H9 (cell line): ENCODE data around the gene CFAP77. TPM values are rescaled to one million over a fixed set of nuclear protein-coding genes. Genes with fewer than 3 reads are reported as not detected.

Experiments used
- DNase-seq: peaks from one replicate; pipeline ENCODE4 v3.0.0-alpha.2; 2017
- H2AFZ ChIP-seq: one replicate; pipeline ENCODE4 v1.6.1; 2013; ENCODE audit warnings: mild to moderate bottlenecking, low read length, control low read depth, moderate library complexity
- H2AK5ac ChIP-seq: 2 replicates; pipeline ENCODE4 v1.6.1; 2013; ENCODE audit warnings: low read length, control low read depth, mixed read lengths; ENCODE audit not compliant: insufficient read length
- H2BK120ac ChIP-seq: one replicate; pipeline ENCODE4 v1.6.1; 2013; ENCODE audit warnings: low read depth, mild to moderate bottlenecking, low read length, control low read depth, inconsistent platforms; ENCODE audit not compliant: poor library complexity, severe bottlenecking
- H2BK12ac ChIP-seq: 2 replicates; pipeline ENCODE4 v1.6.1; 2013; ENCODE audit warnings: low read length, control low read depth, mixed read lengths, low read depth; ENCODE audit not compliant: insufficient read length
- H2BK15ac ChIP-seq: 2 replicates; pipeline ENCODE4 v1.6.1; 2013; ENCODE audit warnings: low read depth, low read length, control low read depth
- H2BK20ac ChIP-seq: one replicate; pipeline ENCODE4 v1.6.1; 2013; ENCODE audit warnings: low read depth, mild to moderate bottlenecking, low read length, control low read depth, inconsistent platforms; ENCODE audit not compliant: poor library complexity, severe bottlenecking
- H2BK5ac ChIP-seq: 2 replicates; pipeline ENCODE4 v1.6.1; 2013; ENCODE audit warnings: low read length, control low read depth, mixed read lengths; ENCODE audit not compliant: insufficient read length
- H3K14ac ChIP-seq: 2 replicates; pipeline ENCODE4 v1.6.1; 2013; ENCODE audit warnings: low read length, control low read depth; ENCODE audit not compliant: insufficient read depth
- H3K18ac ChIP-seq: 2 replicates; pipeline ENCODE4 v1.6.1; 2013; ENCODE audit warnings: low read depth, mild to moderate bottlenecking, mixed read lengths, low read length, control low read depth; ENCODE audit not compliant: insufficient read length
- H3K23ac ChIP-seq: 2 replicates; pipeline ENCODE4 v1.6.1; 2013; ENCODE audit warnings: low read length, control low read depth, mixed read lengths, low read depth; ENCODE audit not compliant: insufficient read length
- H3K23me2 ChIP-seq: 2 replicates; pipeline ENCODE4 v1.6.1; 2013; ENCODE audit warnings: low read depth, mild to moderate bottlenecking, mixed read lengths, low read length, control low read depth; ENCODE audit not compliant: insufficient read length, poor library complexity, severe bottlenecking
- H3K27ac ChIP-seq: 2 replicates; pipeline ENCODE4 v1.5.1; 2013; ENCODE audit warnings: low read length, control low read depth, mixed read lengths, low read depth; ENCODE audit not compliant: insufficient read length
- H3K27me3 ChIP-seq: 2 replicates; pipeline ENCODE4 v1.6.1; 2013; ENCODE audit warnings: low read length, control low read depth, inconsistent platforms; ENCODE audit not compliant: insufficient read depth
- H3K4ac ChIP-seq: 2 replicates; pipeline ENCODE4 v1.6.1; 2013; ENCODE audit warnings: low read depth, mild to moderate bottlenecking, control low read depth, inconsistent platforms, low read length, moderate library complexity
- H3K4me1 ChIP-seq: 2 replicates; pipeline ENCODE4 v1.6.1; 2013; ENCODE audit warnings: low read length, control low read depth, inconsistent platforms; ENCODE audit not compliant: insufficient read depth
- H3K4me2 ChIP-seq: 2 replicates; pipeline ENCODE4 v1.6.1; 2013; ENCODE audit warnings: low read length, control low read depth, mixed read lengths; ENCODE audit not compliant: insufficient read length, insufficient read depth
- H3K56ac ChIP-seq: 2 replicates; pipeline ENCODE4 v1.6.1; 2013; ENCODE audit warnings: low read depth, mild to moderate bottlenecking, mixed read lengths, low read length, control low read depth; ENCODE audit not compliant: insufficient read length
- H3K79me1 ChIP-seq: 2 replicates; pipeline ENCODE4 v1.6.1; 2013; ENCODE audit warnings: low read depth, mild to moderate bottlenecking, moderate library complexity, low read length, control low read depth, inconsistent platforms; ENCODE audit not compliant: insufficient read depth, poor library complexity, severe bottlenecking
- H3K79me2 ChIP-seq: 2 replicates; pipeline ENCODE4 v1.6.1; 2013; ENCODE audit warnings: low read length, control low read depth, inconsistent platforms; ENCODE audit not compliant: insufficient read depth
- H3K9ac ChIP-seq: 2 replicates; pipeline ENCODE4 v1.6.1; 2013; ENCODE audit warnings: low read length, control low read depth, mixed read lengths; ENCODE audit not compliant: insufficient read length; ENCODE audit errors: extremely low read depth
- H3K9me3 ChIP-seq: one replicate; pipeline ENCODE4 v1.6.1; 2013; ENCODE audit warnings: low read depth, low read length, inconsistent platforms; ENCODE audit not compliant: control insufficient read depth
- H3T11ph ChIP-seq: one replicate; pipeline ENCODE4 v1.6.1; 2013; ENCODE audit warnings: mild to moderate bottlenecking, low read length, control low read depth, inconsistent platforms
- H4K20me1 ChIP-seq: one replicate; pipeline ENCODE4 v1.6.1; 2013; ENCODE audit not compliant: control insufficient read depth, insufficient read length, insufficient read depth
- H4K5ac ChIP-seq: 2 replicates; pipeline ENCODE4 v1.6.1; 2013; ENCODE audit warnings: low read depth, mild to moderate bottlenecking, mixed read lengths, low read length, control low read depth; ENCODE audit not compliant: insufficient read length
- H4K8ac ChIP-seq: replicated peaks from 2 replicates; pipeline ENCODE4 v1.6.1; 2013; ENCODE audit warnings: low read length, control low read depth, mixed read lengths, low read depth; ENCODE audit not compliant: insufficient read length
- H4K91ac ChIP-seq: 2 replicates; pipeline ENCODE4 v1.6.1; 2013; ENCODE audit warnings: low read depth, mild to moderate bottlenecking, moderate library complexity, mixed read lengths, low read length, control low read depth; ENCODE audit not compliant: insufficient read length
- H3K27ac Mint-ChIP-seq, 3 experiments: 2 replicates in 2 of 3; 3 replicates in 1 of 3; pipeline ENCODE4 v1.8.0; 2020 to 2021; ENCODE audit warnings: mixed read lengths in 3 of 3, mild to moderate bottlenecking in 1 of 3, moderate library complexity in 1 of 3
- H3K27me3 Mint-ChIP-seq: 2 replicates; pipeline ENCODE4 v1.8.0; 2021; ENCODE audit warnings: low read depth, mild to moderate bottlenecking, moderate library complexity, mixed read lengths
- H3K36me3 Mint-ChIP-seq, 3 experiments: 2 replicates in 2 of 3; 3 replicates in 1 of 3; pipeline ENCODE4 v1.8.0; 2020 to 2021; ENCODE audit warnings: low read depth in 3 of 3, mixed read lengths in 3 of 3; ENCODE audit not compliant: insufficient read depth in 1 of 3
- H3K4me1 Mint-ChIP-seq, 2 experiments: 2 replicates each; pipeline ENCODE4 v1.8.0; 2020; ENCODE audit warnings: mixed read lengths in 2 of 2
- H3K4me3 Mint-ChIP-seq, 2 experiments: 2 replicates in 1 of 2; 3 replicates in 1 of 2; pipeline ENCODE4 v1.8.0; 2020 to 2021; ENCODE audit warnings: mild to moderate bottlenecking in 2 of 2, mixed read lengths in 2 of 2, moderate library complexity in 1 of 2
- H3K9me3 Mint-ChIP-seq, 2 experiments: 2 replicates in 1 of 2; 3 replicates in 1 of 2; pipeline ENCODE4 v1.8.0; 2020; ENCODE audit warnings: mild to moderate bottlenecking in 2 of 2, mixed read lengths in 2 of 2, moderate library complexity in 1 of 2
- WGBS: extraction: QIAGEN DNeasy Blood & Tissue Kit; methylation state at CpG from one replicate; pipeline ENCODE4 v1.1.7; 2013; ENCODE audit warnings: missing lambda C conversion rate, low lambda C conversion rate, mixed read lengths; ENCODE audit not compliant: insufficient read length; ENCODE audit errors: extremely low coverage; 5-methylcytosine and 5-hydroxymethylcytosine counted together
- total RNA-seq: library from RNA; stranded (reverse); gene quantifications from 2 replicates; pipeline ENCODE4 v1.2.1, GENCODE V29; 2021
- TF ChIP-seq, protein P1 (sequence below): fragments of 200-600 bp; sonication (generic); conservative IDR thresholded peaks from 3 replicates; pipeline ENCODE4 v1.8.0; 2021; ENCODE audit warnings: antibody characterized with exemption, mild to moderate bottlenecking

Gene CFAP77
- total RNA-seq, 1 experiment from 2014 or later, result 0.72 TPM

GRCh38 chr9:132439153-132439552, 29.1 kb downstream of the CFAP77 start:
- H3K9me3 Mint-ChIP-seq, result peaks cover 0 to 3% of the 10 kb centered on the region in 2 experiments; a peak in 1 of 5 replicates
- no peaks in the 10 kb centered on the region for H3K27me3 ChIP-seq
- no peak overlapping the region for H3K14ac ChIP-seq
- no peaks in the 10 kb centered on the region; a peak in 1 of 7 replicates for H3K36me3 Mint-ChIP-seq
- H4K8ac ChIP-seq, result no peak overlapping the region
- no peak overlapping the region for H2BK12ac ChIP-seq
- DNase-seq, result no peak
- H2AFZ ChIP-seq, result no peak overlapping the region
- H3K4me3 Mint-ChIP-seq, result no peak overlapping the region
- no peaks in the 10 kb centered on the region for H3K79me1 ChIP-seq
- no peak overlapping the region for H3K56ac ChIP-seq
- H2BK20ac ChIP-seq, result no peak overlapping the region
- no peak overlapping the region for H2BK120ac ChIP-seq
- no CpG with 5 or more reads among the region's 4 CpGs for WGBS
- no peak overlapping the region for H3T11ph ChIP-seq
- H2AK5ac ChIP-seq, result no peak overlapping the region
- peaks cover 31 to 40% of the 10 kb centered on the region in 2 experiments for H3K4me1 Mint-ChIP-seq
- TF ChIP-seq, protein P1, sequence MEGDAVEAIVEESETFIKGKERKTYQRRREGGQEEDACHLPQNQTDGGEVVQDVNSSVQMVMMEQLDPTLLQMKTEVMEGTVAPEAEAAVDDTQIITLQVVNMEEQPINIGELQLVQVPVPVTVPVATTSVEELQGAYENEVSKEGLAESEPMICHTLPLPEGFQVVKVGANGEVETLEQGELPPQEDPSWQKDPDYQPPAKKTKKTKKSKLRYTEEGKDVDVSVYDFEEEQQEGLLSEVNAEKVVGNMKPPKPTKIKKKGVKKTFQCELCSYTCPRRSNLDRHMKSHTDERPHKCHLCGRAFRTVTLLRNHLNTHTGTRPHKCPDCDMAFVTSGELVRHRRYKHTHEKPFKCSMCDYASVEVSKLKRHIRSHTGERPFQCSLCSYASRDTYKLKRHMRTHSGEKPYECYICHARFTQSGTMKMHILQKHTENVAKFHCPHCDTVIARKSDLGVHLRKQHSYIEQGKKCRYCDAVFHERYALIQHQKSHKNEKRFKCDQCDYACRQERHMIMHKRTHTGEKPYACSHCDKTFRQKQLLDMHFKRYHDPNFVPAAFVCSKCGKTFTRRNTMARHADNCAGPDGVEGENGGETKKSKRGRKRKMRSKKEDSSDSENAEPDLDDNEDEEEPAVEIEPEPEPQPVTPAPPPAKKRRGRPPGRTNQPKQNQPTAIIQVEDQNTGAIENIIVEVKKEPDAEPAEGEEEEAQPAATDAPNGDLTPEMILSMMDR, result no peak
- no peak overlapping the region for H3K18ac ChIP-seq
- H3K27me3 Mint-ChIP-seq, result no peaks in the 10 kb centered on the region; the same call in 1 of the 2 replicates
- no peak overlapping the region for H2BK15ac ChIP-seq
- no peak overlapping the region for H3K27ac ChIP-seq
- H3K4ac ChIP-seq, result no peak overlapping the region
- no peak overlapping the region for H2BK5ac ChIP-seq
- no peaks in the 10 kb centered on the region for H3K9me3 ChIP-seq
- no peak overlapping the region for H4K91ac ChIP-seq
- no peak overlapping the region for H3K27ac Mint-ChIP-seq
- no peaks in the 10 kb centered on the region for H3K23me2 ChIP-seq
- H3K4me1 ChIP-seq, result no peaks in the 10 kb centered on the region; the same call in 1 of the 2 replicates
- H4K20me1 ChIP-seq, result no peaks in the 10 kb centered on the region
- no peak overlapping the region for H3K23ac ChIP-seq
- no peaks in the 10 kb centered on the region for H3K79me2 ChIP-seq
- H3K4me2 ChIP-seq, result no peak overlapping the region
- H4K5ac ChIP-seq, result no peak overlapping the region
- H3K9ac ChIP-seq, result no peak overlapping the region
